ENCODE measurements around the gene MLANA.

DNA sequence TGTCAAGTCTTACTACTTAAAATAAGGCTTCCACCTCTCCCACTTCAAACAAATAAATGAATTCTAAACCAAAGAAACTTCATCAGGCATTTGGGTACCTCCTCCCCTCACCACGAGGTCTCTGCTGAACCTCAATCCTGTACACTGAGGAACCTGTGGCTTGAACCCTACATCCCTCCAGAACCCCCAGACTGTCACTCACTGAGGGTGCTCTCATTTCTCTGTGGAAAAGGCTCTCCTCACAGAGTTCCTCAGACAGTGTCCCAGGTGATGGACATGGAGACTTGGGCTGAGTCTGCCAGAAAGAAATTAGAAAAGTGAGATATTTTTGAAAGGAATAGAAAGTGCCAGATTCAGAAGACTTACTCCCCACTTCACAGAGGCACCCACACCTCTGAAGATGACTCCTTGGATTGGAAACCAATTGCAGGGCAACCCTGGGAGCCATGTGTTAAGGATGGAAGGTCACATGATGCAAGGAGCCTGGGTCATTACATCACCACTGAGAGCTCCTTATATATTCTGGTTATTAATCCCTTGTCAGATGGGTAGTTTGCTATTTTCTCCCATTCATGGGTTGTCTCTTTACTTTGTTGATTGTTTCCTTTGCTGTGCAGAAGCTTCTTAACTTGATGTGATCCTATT lies 19.8 kb downstream of the MLANA start:
- TF ChIP-seq, protein P1, sequence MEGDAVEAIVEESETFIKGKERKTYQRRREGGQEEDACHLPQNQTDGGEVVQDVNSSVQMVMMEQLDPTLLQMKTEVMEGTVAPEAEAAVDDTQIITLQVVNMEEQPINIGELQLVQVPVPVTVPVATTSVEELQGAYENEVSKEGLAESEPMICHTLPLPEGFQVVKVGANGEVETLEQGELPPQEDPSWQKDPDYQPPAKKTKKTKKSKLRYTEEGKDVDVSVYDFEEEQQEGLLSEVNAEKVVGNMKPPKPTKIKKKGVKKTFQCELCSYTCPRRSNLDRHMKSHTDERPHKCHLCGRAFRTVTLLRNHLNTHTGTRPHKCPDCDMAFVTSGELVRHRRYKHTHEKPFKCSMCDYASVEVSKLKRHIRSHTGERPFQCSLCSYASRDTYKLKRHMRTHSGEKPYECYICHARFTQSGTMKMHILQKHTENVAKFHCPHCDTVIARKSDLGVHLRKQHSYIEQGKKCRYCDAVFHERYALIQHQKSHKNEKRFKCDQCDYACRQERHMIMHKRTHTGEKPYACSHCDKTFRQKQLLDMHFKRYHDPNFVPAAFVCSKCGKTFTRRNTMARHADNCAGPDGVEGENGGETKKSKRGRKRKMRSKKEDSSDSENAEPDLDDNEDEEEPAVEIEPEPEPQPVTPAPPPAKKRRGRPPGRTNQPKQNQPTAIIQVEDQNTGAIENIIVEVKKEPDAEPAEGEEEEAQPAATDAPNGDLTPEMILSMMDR (IDR thresholded peaks at IDR 0.05): no peak
- no peak for TF ChIP-seq POLR2A (IDR thresholded peaks at IDR 0.05)

Measured in body of pancreas (tissue), 4 donors.